HG03565 (cell line): ENCODE data around the gene ARID5A.
"Not testable (repeated sequence)": the region's sequence is repeated elsewhere in the genome, so short reads cannot be mapped to it uniquely, and the experiment has no call there.

Experiments
- ATAC-seq: cut with Tn5 transposase; IDR thresholded peaks from one replicate; pipeline ENCODE4 v1.9.1; 2021; ENCODE audit warnings: mild to moderate bottlenecking, moderate library complexity; ENCODE audit not compliant: unreplicated experiment

ARID5A gene

DNA sequence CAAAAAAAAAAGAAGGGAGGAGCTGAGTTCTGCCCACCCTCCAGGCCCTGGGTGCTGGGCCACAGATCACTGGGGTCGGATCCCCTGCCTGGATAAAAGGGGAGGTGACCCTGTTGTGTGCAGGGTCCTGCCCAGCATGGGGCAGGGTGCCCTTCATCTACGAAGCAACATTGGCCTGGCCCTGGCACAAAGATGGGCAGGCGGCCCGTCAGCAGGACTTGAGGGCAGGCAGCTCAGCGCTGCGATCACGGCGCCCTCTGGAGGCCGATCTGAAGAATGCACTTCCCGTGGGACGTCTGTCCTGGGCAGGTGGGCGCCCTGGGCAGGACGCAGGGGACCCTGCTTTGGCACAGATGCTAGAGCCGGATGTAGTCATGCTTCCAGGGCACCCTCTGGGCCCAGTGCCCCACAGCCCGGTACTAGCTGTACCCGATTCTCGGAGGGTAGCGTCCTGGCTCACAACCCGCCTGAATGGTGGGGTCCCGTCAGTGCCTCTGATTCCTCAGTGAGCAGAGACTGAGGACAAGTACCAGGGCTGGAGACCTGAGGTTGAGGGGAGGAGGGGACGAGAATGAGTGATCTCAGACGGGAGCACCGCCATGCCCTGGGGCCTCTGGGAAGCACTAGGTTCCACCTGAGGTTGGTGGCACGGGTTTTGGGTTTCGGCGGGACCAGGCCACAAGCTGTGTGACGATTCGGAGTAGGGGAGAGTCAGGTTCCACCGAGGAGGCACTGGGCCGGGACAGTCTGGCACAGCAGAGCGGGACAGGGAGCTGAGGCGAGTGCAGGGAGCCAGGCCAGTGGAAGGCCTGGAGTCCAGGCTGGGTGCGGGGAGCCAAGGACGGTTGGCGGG is 18.0 kb downstream of the ARID5A start:
- no peak for ATAC-seq

- ATAC-seq: no peak
These were observed 18.6 kb downstream of the ARID5A start for GRCh38 chr2:96555146-96555610.

DNA sequence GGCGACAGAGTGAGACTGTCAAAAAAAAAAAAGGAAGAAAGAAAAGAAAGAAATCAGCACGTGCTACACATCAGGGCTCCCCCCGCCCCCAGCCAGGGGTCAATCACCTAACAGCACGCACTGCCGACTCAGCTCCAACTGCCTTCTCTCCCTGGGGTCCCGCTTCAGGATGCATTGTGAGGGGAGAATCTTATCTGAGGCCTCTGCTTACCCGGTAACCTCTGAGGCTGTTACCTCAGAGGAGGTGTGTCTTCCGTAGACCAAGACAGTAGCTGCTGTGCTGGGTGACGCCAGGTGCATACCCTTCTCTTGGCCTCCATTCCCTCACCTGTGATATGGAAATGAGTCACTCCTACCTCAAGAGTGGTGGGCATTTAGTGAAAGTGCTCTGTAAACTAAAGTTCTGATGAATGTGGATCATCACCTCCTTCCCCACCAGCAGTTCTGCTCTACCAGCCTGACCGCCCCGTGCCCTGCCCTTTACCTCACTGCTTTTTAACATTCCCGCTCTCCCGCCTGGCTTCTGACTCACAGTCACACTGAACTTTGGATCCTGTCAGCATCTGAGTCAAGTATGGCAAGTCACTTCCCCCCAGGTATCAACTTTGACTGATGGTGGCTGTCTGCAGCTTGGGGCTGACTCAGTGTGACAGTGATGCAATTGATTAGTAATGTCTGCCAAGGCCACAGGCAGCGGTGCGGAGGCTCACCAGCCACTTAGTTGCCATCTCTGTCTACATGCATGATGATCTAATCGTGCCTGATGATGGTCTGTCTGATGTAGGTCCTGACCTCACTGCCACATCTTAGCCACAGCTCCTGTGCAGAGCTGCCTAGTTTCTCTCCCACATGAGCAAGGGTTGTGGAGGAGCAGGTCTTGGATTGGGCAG is 20.1 kb downstream of the ARID5A start:
- no peak for ATAC-seq

- not testable (repeated sequence) for ATAC-seq
These were observed 20.9 kb downstream of the ARID5A start for GRCh38 chr2:96557421-96557820.

DNA sequence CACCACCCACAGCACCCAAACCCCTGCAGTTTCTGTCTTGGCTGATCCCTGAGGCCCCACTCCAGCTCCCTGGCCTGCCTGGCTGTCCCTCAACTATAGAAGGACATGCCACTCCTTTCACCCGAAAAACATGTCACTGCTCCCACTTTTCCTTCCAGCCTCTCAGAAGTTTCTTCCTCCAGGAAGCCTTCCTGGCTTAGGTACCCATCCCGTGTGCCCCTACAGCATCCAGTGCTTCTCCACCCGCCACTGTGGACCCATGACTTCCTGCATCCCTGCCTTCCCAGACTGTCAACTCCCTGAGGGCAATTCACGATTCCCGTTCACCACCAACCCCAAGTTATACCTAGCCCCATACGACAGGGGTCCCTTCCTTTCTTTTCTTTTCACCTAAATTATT is 21.5 kb downstream of the ARID5A start:
- no peak for ATAC-seq

DNA sequence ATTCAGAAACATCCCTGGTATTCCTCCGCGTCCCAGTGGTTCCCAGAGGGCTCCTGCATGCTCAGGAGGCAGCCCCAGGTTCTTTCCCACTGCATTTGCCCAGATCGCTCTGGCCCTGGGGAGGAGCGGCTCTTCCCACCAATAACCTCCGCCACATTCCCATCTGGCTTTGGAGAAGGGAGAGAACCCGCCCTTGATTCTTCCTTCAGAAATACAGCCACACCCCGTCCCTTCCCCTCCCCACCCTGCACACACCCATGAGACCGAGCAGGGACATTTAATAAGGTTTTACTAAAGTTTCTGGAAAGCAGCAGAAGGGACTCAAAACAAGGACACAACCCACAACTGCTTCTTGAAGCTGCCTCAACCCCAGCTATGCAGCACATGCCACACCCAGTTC is 21.9 kb downstream of the ARID5A start:
- ATAC-seq: no peak

DNA sequence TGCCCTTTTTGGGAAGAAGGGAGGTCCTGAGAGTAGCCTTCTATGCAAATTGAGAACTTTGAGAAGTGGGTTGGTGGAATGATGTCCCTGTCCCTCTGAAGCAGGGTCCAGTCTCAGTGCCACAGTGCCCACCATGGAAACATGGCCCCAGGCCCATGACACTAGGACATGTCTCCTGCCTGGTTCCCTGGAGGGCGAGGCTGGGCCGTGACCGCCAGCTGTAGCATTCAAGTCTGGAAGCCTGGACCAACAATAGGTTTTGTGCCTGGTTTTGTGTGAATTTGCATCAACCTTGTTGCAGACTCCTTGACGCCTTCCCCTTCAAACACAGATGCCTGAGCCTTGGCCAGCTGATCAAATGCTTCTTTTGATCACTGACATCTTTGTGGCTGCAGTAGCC is 27.5 kb downstream of the ARID5A start:
- ATAC-seq: no peak

DNA sequence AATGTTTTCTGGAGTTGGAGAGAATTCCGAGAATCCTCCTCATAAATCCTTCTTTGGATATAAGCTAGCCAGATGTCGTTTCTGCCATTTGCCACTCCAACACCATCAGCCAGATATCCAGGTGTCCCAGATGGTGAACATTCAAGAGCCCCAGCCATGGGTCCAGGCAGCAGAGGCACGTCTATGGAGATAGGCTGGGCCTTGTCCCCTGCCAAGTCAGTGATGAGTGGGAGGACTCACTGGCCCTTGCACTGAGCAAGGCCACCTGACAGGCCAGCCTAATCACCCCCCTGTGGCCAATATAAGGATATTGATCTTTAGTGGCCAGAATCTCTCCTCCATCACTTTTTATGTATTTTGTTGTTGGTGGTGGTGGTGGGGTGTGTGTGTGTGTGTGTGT is 28.0 kb downstream of the ARID5A start:
- ATAC-seq: no peak

DNA sequence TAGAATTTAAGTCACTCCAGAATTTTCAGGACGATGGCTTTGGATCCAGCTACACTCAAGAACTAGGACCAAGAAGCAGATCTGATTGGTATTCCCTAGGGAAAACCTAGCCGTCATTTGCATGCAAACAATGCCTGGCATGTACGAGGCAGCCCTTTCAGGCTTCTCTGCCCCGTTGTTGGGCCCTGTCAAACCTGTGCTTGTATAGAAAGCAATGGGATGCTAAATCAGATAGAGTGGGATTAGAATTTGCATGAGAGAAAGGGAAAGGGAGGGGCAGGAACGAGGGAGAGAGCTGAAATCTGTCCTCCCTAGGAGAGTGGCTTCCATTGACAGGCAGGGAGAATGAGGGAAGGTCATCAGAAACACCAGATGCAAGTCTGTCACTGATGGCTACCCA is 28.6 kb downstream of the ARID5A start:
- no peak for ATAC-seq

- no peak for ATAC-seq
These were observed 31.5 kb downstream of the ARID5A start for GRCh38 chr2:96568094-96568493.

DNA sequence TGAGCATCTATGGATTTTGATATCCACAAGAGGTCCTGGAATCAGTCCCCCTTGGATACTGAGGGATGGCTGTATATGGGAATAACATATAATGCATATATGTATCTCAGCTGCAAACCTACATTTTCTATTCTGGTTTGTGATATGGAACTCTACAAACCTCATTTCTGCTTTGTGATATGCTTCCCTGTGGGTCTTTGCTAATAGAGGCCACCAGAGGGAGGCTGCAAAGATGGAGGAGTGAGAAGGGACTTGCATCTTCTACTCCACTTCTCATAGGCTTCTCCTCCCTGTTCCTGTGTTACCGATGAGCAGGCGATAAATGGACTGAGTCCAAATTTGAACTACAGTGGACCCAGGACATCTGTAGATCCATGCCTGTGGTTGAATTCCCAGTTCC is 37.8 kb downstream of the ARID5A start:
- ATAC-seq: no peak

DNA sequence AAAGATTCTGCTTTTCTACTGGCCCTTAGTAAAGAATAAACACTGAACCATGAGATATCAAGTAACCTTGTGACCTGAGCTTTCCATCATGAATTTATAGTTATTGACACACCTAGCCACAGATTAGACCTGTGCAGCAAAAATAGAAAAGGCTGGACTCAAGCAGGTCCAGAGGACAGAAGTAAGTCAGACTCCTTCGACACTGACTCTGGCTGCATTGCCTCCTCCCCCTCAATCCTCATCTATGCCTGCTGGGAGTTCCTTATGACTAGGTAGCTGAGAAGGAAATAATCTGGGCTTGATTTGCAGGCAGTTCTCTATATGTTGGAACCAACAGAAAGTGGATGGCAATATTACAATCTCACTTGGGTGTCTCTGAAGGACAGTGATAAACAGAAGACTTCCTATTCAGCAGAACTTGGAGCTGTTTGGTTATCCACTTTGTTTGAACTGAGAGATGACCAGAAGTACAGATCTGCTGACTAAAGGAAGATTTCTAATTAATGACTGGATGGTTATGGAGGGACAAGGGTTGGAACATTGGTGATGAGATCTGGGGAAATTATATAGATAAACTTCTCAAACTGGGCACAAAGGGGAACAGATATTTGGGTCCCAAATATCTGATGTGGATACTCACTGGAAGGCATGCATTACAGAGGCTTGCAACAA is 39.4 kb downstream of the ARID5A start:
- no peak for ATAC-seq

- no peak for ATAC-seq
These were observed 40.9 kb downstream of the ARID5A start for GRCh38 chr2:96577501-96577900.

- no peak for ATAC-seq
These were observed 42.2 kb downstream of the ARID5A start for GRCh38 chr2:96578731-96579130.

GRCh38 chr2:96579422-96579821 is 42.9 kb downstream of the ARID5A start:
- no peak for ATAC-seq

GRCh38 chr2:96580771-96581170 is 44.2 kb downstream of the ARID5A start:
- ATAC-seq: no peak

DNA sequence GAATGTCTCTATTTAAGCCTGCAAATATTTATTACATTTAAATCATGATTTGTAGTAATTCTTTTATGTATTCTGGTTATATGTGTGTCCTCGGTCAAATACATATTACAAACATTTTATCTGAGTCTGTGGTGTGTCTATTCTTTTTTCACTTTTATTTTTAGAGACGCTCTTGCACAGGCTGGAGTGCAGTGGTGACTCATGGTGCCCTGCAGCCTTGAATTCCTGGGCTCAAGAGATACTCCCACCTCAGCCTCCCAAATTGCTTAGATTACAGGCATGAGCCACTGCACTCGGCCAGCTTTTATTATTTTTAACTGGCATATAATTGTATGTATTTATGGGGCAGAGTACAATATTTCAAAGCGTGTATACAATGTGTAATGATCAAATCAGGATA is 47.5 kb downstream of the ARID5A start:
- ATAC-seq: no peak

DNA sequence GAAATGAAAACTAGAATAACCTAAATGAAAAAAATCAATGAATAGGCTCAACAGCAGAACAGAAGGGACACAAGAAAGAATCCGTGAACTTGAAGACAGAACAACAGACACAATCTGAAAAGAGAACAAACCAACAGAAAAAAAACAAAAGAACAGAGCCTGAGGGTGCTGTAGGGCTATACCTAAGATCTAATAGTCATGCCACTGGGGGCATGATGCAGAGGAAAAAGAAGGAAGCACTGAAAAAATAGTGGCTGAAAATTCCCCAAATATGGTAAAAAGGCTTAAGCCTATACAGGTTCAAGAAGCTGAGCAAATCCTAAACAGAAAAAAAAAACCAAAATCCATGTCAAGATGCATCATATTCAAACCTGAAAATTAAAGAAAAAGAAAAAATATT is 51.3 kb downstream of the ARID5A start:
- ATAC-seq: no peak

- no peak for ATAC-seq
These were observed 54.5 kb downstream of the ARID5A start for GRCh38 chr2:96591054-96591453.

GRCh38 chr2:96591494-96591893 is 54.9 kb downstream of the ARID5A start:
- no peak for ATAC-seq

GRCh38 chr2:96594282-96594681 is 57.7 kb downstream of the ARID5A start:
- ATAC-seq: no peak
